HG02938 (cell line): ENCODE measurements around the gene DYNLL1.

ENCODE experiments used
- ATAC-seq: cut with Tn5 transposase; IDR thresholded peaks from one replicate; pipeline ENCODE4 v1.9.1; 2021; ENCODE audit warnings: mild to moderate bottlenecking, moderate library complexity; ENCODE audit not compliant: unreplicated experiment

Gene DYNLL1

DNA sequence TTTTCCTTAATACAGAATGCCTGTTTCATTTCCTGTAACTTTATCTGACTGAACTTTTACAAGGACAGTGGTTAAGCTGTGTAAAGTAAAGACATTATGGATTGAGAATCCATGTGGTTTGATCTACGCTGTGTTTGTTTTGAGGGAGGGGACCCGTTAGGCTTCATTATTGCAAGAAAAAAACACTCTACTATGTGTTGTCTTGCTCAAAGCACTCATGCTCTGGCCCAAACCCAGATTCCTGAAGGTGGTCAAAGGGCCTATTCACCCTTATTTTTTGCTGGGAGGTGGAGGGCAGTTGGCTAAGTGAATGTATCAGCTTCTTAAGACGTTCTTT is 50.1 kb downstream of the DYNLL1 start:
- no peak for ATAC-seq
